Fibroblast of lung (primary cell): ENCODE measurements around the gene ASTN2.

Source experiments
- EZH2 ChIP-seq: IDR thresholded peaks from 2 replicates; pipeline ENCODE4 v1.5.1; 2012; ENCODE audit warnings: low read length, control low read depth, mild to moderate bottlenecking; ENCODE audit errors: missing control alignments
- TF ChIP-seq, protein P1 (sequence below), 2 donors: IDR thresholded peaks in 1 of 2; conservative IDR thresholded peaks in 1 of 2; 1 replicate in 1 of 2; 2 replicates in 1 of 2; pipeline ENCODE4 v1.5.1; 2011 to 2012; ENCODE audit warnings: low read length in 2 of 2, control low read depth in 1 of 2, inconsistent platforms in 1 of 2, low read depth in 1 of 2, mild to moderate bottlenecking in 1 of 2

DNA sequence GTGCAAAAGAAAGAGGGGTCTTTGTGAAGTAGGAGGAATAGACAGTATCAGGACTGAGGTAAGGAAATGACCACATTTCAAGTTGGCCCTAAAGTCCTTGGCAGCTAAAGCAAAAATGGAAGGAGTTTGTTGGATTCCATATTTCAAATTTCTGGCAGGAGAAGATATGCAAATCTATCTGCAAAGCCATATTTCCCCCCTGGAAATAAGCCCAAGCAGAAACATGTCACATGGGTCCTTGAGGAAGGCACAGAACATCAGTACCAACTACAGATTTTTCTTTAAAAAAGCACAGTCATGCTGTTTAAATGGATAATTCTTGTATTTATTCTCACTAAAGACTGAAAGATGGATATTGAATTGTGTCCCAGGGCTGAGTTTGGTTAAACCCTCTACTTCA is 404.8 kb downstream of the ASTN2 start:
- TF ChIP-seq, protein P1, sequence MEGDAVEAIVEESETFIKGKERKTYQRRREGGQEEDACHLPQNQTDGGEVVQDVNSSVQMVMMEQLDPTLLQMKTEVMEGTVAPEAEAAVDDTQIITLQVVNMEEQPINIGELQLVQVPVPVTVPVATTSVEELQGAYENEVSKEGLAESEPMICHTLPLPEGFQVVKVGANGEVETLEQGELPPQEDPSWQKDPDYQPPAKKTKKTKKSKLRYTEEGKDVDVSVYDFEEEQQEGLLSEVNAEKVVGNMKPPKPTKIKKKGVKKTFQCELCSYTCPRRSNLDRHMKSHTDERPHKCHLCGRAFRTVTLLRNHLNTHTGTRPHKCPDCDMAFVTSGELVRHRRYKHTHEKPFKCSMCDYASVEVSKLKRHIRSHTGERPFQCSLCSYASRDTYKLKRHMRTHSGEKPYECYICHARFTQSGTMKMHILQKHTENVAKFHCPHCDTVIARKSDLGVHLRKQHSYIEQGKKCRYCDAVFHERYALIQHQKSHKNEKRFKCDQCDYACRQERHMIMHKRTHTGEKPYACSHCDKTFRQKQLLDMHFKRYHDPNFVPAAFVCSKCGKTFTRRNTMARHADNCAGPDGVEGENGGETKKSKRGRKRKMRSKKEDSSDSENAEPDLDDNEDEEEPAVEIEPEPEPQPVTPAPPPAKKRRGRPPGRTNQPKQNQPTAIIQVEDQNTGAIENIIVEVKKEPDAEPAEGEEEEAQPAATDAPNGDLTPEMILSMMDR (conservative IDR thresholded peaks at IDR 0.05 in 1 of 2, IDR thresholded peaks at IDR 0.05 in 1 of 2; ENCODE audit: low read depth in 1 of 2, low read length in 2 of 2) = no peak
- no peak for TF ChIP-seq EZH2
